ENCODE data around the gene RPUSD3.
"Not testable (repeated sequence)": the region's sequence is repeated elsewhere in the genome, so short reads cannot be mapped to it uniquely, and the experiment has no call there.

GRCh38 chr3:9865125-9865637 lies 21.4 kb upstream of the RPUSD3 start:
- not testable (repeated sequence) for TF ChIP-seq CTCF (IDR thresholded peaks at IDR 0.05; ENCODE audit: low read depth, low read length, missing input control); MAX (IDR thresholded peaks at IDR 0.05); RAD21 (IDR thresholded peaks at IDR 0.05); HNF4G (IDR thresholded peaks at IDR 0.05); JUND (IDR thresholded peaks at IDR 0.05); EGR1 (IDR thresholded peaks at IDR 0.05; ENCODE audit: low read depth in 2 of 2); NR2F2 (IDR thresholded peaks at IDR 0.05); SP1 (IDR thresholded peaks at IDR 0.05); GABPA (IDR thresholded peaks at IDR 0.05 in 1 of 2, conservative IDR thresholded peaks at IDR 0.05 in 1 of 2); YY1 (IDR thresholded peaks at IDR 0.05)
